NB4 (cell line): ENCODE data around the gene PDE6H.

Experiments used
- DNase-seq: peaks from one replicate; pipeline ENCODE4 v3.0.0; 2010; ENCODE audit warnings: low read depth
- H3K4me3 ChIP-seq: one replicate; pipeline ENCODE4 v1.5.1; 2011; ENCODE audit warnings: mild to moderate bottlenecking, low read depth, low read length, moderate library complexity
- MAX ChIP-seq: IDR thresholded peaks from 2 replicates; pipeline ENCODE4 v1.6.1; 2011; ENCODE audit warnings: low read depth, low read length
- MYC ChIP-seq: IDR thresholded peaks from 2 replicates; pipeline ENCODE4 v1.6.1; 2011; ENCODE audit warnings: low read depth, low read length
- POLR2A ChIP-seq: IDR thresholded peaks from 2 replicates; pipeline ENCODE4 v1.6.1; 2011; ENCODE audit warnings: mild to moderate bottlenecking; ENCODE audit not compliant: insufficient read length; ENCODE audit errors: extremely low read depth
- TF ChIP-seq, protein P1 (sequence below): IDR thresholded peaks from one replicate; pipeline ENCODE4 v1.5.1; 2012; ENCODE audit warnings: low read depth, low read length

Gene PDE6H

GRCh38 chr12:14999695-15000365 lies 27.0 kb downstream of the PDE6H start:
- DNase-seq = no peak
- TF ChIP-seq MAX = no peak
- TF ChIP-seq, protein P1, sequence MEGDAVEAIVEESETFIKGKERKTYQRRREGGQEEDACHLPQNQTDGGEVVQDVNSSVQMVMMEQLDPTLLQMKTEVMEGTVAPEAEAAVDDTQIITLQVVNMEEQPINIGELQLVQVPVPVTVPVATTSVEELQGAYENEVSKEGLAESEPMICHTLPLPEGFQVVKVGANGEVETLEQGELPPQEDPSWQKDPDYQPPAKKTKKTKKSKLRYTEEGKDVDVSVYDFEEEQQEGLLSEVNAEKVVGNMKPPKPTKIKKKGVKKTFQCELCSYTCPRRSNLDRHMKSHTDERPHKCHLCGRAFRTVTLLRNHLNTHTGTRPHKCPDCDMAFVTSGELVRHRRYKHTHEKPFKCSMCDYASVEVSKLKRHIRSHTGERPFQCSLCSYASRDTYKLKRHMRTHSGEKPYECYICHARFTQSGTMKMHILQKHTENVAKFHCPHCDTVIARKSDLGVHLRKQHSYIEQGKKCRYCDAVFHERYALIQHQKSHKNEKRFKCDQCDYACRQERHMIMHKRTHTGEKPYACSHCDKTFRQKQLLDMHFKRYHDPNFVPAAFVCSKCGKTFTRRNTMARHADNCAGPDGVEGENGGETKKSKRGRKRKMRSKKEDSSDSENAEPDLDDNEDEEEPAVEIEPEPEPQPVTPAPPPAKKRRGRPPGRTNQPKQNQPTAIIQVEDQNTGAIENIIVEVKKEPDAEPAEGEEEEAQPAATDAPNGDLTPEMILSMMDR = no peak
- TF ChIP-seq MYC = no peak
- no peak for TF ChIP-seq POLR2A
- H3K4me3 ChIP-seq = no peak overlapping the region

DNA sequence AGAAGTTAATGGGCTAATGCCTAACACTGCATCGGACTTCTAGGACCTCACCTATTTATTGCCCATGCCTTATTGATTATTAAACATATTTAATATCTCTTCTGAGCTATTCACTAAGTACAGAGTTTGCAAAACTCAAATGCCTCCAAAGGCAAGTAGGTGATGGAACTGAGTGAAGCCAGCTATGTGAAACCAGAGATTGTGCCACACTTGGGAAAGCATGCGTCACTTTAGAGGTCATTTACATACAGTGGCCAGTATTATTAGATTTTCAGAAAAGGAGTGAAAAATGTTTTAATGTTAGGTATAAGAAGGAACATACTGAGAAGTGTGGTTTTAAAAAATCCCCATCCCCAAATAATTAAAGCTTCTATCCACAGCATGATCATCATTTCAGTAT lies 27.7 kb downstream of the PDE6H start:
- TF ChIP-seq, protein P1 = no peak
- TF ChIP-seq POLR2A (no peak), MAX (no peak), MYC (no peak)
- no peak for DNase-seq
- no peak overlapping the region for H3K4me3 ChIP-seq

DNA sequence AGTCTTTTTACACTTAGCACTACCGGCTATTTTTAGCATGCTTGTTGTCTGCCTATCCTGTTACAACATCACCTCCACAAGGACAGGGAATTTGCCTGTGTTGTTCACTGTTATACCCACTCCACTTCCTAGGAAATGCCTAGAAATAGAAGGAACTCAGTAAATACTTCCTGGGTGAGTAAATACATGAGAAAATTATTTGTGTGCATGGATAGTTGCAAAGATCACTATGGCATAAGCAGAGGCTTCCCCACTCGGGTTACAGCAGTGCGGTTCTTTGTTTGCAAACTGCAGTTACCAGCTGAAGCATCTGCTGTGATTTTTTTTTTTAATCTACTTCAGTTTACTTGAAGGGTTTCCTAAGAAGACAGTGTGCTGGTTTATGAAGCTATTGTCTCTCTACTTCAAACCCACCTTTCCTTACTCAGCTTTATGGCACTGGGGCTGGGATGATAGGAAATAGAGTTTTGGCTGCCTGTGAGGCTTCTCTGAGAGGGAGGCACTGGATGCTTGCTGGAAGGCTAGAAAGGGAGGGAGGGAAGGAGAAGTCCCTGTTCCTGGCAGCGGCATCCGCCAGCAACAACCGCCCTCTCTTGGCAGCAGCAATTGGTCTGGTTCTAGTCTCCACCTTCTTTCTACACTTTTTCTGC lies 29.0 kb downstream of the PDE6H start:
- H3K4me3 ChIP-seq = no peak overlapping the region
- no peak for DNase-seq
- TF ChIP-seq MYC = no peak
- TF ChIP-seq, protein P1 = no peak
- no peak for TF ChIP-seq MAX
- no peak for TF ChIP-seq POLR2A

GRCh38 chr12:15004421-15004820 lies 31.6 kb downstream of the PDE6H start:
- no peak overlapping the region for H3K4me3 ChIP-seq
- TF ChIP-seq, protein P1 = no peak
- DNase-seq = no peak

GRCh38 chr12:15005064-15005463 lies 32.2 kb downstream of the PDE6H start:
- TF ChIP-seq POLR2A (no peak), MYC (no peak), MAX (no peak)
- TF ChIP-seq, protein P1 = no peak

More at GRCh38 chr12:15005064-15005463, 32.2 kb downstream of the PDE6H start:
- no peak for DNase-seq
- H3K4me3 ChIP-seq = no peak overlapping the region
